ENCODE data around the gene WFDC10B. TPM values are rescaled to one million over a fixed set of nuclear protein-coding genes. Genes with fewer than 3 reads are reported as not detected.

Gene WFDC10B
- polyA plus RNA-seq, 2 of the 4 experiments (the other 2 are of a cell fraction), result not detected

- Histone ChIP-seq H3K4me2 (no peak overlapping the region), H3K4me3 (no peak overlapping the region), H3K4me1 (no peaks in the 10 kb centered on the region), H3K9me3 (no peaks in the 10 kb centered on the region), H3K27ac (no peak overlapping the region)
- POLR2A ChIA-PET, result no interaction called here
- FAIRE-seq, result peak; percentile 32
- no peak for DNase-seq (ENCODE audit: low read depth in 1 of 2, low spot score in 1 of 2)
- ATAC-seq, result no peak
- TF ChIP-seq ELK1 (IDR thresholded peaks at IDR 0.05; ENCODE audit: low read depth, low read length), result no peak
- TF ChIP-seq ESRRA (IDR thresholded peaks at IDR 0.05; ENCODE audit: borderline replicate concordance, low read length), result no peak
- TF ChIP-seq HMGXB4 (CRISPR knock-in tag; IDR thresholded peaks at IDR 0.05; ENCODE audit: borderline replicate concordance), result no peak
- TF ChIP-seq HES2 (IDR thresholded peaks at IDR 0.05), result no peak
- no peak for TF ChIP-seq JUNB (IDR thresholded peaks at IDR 0.05)
- TF ChIP-seq, protein P1, sequence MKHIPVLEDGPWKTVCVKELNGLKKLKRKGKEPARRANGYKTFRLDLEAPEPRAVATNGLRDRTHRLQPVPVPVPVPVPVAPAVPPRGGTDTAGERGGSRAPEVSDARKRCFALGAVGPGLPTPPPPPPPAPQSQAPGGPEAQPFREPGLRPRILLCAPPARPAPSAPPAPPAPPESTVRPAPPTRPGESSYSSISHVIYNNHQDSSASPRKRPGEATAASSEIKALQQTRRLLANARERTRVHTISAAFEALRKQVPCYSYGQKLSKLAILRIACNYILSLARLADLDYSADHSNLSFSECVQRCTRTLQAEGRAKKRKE (CRISPR knock-in tag; IDR thresholded peaks at IDR 0.05; ENCODE audit: low read depth), result no peak
- TF ChIP-seq ZSCAN20 (CRISPR knock-in tag; IDR thresholded peaks at IDR 0.05), result no peak
- no peak for TF ChIP-seq TP53 (CRISPR knock-in tag; IDR thresholded peaks at IDR 0.05)
- TF ChIP-seq JUN (IDR thresholded peaks at IDR 0.05), result no peak
- TF ChIP-seq EHF (CRISPR knock-in tag; IDR thresholded peaks at IDR 0.05), result no peak
- TF ChIP-seq TFCP2L1 (CRISPR knock-in tag; IDR thresholded peaks at IDR 0.05), result no peak
- TF ChIP-seq CHD2 (IDR thresholded peaks at IDR 0.05; ENCODE audit: low read length, partially characterized antibody), result no peak
- TF ChIP-seq POLR2AphosphoS2 (conservative IDR thresholded peaks at IDR 0.05; ENCODE audit: low read length), result no peak
- TF ChIP-seq RNF2 (IDR thresholded peaks at IDR 0.05; ENCODE audit: borderline replicate concordance, low read depth), result no peak
- TF ChIP-seq, protein P2, sequence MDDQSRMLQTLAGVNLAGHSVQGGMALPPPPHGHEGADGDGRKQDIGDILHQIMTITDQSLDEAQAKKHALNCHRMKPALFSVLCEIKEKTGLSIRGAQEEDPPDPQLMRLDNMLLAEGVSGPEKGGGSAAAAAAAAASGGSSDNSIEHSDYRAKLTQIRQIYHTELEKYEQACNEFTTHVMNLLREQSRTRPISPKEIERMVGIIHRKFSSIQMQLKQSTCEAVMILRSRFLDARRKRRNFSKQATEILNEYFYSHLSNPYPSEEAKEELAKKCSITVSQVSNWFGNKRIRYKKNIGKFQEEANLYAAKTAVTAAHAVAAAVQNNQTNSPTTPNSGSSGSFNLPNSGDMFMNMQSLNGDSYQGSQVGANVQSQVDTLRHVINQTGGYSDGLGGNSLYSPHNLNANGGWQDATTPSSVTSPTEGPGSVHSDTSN (IDR thresholded peaks at IDR 0.05), result no peak
- TF ChIP-seq HOXB5 (CRISPR knock-in tag; IDR thresholded peaks at IDR 0.05), result no peak
- 13% methylated on average over 5 of the region's 5 CpGs for WGBS (ENCODE audit: missing lambda C conversion rate)
- CTCF ChIA-PET, result interaction anchor here (1.6 kb wide), 1 partner anchor 131 kb away, joined by 4 read pairs; no protein-coding TSS in a partner anchor
Measured at GRCh38 chr20:45639687-45640086, 65.1 kb downstream of the WFDC10B start.

DNA sequence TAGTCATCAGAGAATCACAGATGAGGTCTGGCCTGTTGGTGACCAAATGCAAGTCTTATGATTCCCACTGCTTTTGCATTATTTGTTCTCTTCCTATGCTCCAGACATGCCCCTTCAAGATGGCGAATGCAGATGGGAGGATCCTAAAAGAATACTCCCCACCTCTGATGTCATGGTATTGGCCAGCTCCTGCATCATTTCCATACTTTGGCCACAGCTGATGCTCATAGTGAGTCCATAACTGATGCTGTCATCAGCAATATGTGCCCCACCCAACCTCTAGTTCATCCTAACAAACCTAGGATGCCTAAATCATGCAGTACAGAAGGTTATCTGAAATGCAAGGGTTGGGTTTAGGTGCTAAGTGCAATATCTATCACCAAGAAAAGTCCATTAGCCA is 68.3 kb downstream of the WFDC10B start:
- no peak for DNase-seq (ENCODE audit: low read depth in 1 of 2, low spot score in 1 of 2)
- H3K27ac ChIP-seq, result no peak overlapping the region
- ATAC-seq, result no peak
- ChIA-PET CTCF (no interaction called here), POLR2A (no interaction called here)
- 5% methylated on average over 1 of the region's 1 CpG for WGBS (ENCODE audit: missing lambda C conversion rate)
- H3K4me3 ChIP-seq, result no peak overlapping the region
- no peak overlapping the region for H3K4me2 ChIP-seq
- no peaks in the 10 kb centered on the region for H3K9me3 ChIP-seq
- FAIRE-seq, result no peak
- no peaks in the 10 kb centered on the region for H3K4me1 ChIP-seq
- TF ChIP-seq MYC (IDR thresholded peaks at IDR 0.05; ENCODE audit: borderline replicate concordance, low read length) (no peak), CBX2 (IDR thresholded peaks at IDR 0.05; ENCODE audit: borderline replicate concordance, low read depth) (no peak), CEBPB (IDR thresholded peaks at IDR 0.05) (no peak), EHMT2 (IDR thresholded peaks at IDR 0.05; ENCODE audit: low read depth) (no peak), ZSCAN20 (CRISPR knock-in tag; IDR thresholded peaks at IDR 0.05) (no peak), BHLHE40 (IDR thresholded peaks at IDR 0.05; ENCODE audit: low read depth, low read length) (no peak), E2F6 (IDR thresholded peaks at IDR 0.05; ENCODE audit: borderline replicate concordance, low read depth) (no peak), SMC3 (IDR thresholded peaks at IDR 0.05) (no peak), HOXA7 (CRISPR knock-in tag; IDR thresholded peaks at IDR 0.05) (no peak), CHD2 (IDR thresholded peaks at IDR 0.05; ENCODE audit: low read length, partially characterized antibody) (no peak), KDM5A (IDR thresholded peaks at IDR 0.05) (no peak), HMGXB4 (CRISPR knock-in tag; IDR thresholded peaks at IDR 0.05; ENCODE audit: borderline replicate concordance) (no peak)
- TF ChIP-seq, protein P2 (IDR thresholded peaks at IDR 0.05), result no peak
- TF ChIP-seq, protein P3, sequence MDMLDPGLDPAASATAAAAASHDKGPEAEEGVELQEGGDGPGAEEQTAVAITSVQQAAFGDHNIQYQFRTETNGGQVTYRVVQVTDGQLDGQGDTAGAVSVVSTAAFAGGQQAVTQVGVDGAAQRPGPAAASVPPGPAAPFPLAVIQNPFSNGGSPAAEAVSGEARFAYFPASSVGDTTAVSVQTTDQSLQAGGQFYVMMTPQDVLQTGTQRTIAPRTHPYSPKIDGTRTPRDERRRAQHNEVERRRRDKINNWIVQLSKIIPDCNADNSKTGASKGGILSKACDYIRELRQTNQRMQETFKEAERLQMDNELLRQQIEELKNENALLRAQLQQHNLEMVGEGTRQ (IDR thresholded peaks at IDR 0.05), result no peak
- TF ChIP-seq, protein P1 (CRISPR knock-in tag; IDR thresholded peaks at IDR 0.05; ENCODE audit: low read depth), result no peak

Measured in A549 (cell line).